Upper lobe of left lung (tissue), 4 donors: Measurements from ENCODE around the gene DVL2.

Experiments
- CTCF ChIP-seq, 6 experiments: fragments of 450-650 bp in 4 of 6; fragments of 200-600 bp in 2 of 6; sonication (generic) in 2 of 6; IDR thresholded peaks; one replicate each; pipeline ENCODE4 v1.5.1; 2016 to 2019; ENCODE audit warnings: antibody characterized with exemption in 6 of 6
- POLR2AphosphoS5 ChIP-seq, 2 donors: sonication (generic); formaldehyde crosslinking; IDR thresholded peaks; one replicate each; pipeline ENCODE4 v1.5.1; 2017; ENCODE audit warnings: antibody characterized with exemption in 2 of 2

GRCh38 chr17:7242717-7243452 lies 8.6 kb upstream of the DVL2 start:
- TF ChIP-seq CTCF (IDR thresholded peaks at IDR 0.05) (peak in 3 of 6 experiments; percentile 10 to 39 (median 37)), POLR2AphosphoS5 (IDR thresholded peaks at IDR 0.05) (peak; percentile 84 to 95)
